ENCODE measurements around the gene TIE1.
"Not testable (repeated sequence)": the region's sequence is repeated elsewhere in the genome, so short reads cannot be mapped to it uniquely, and the experiment has no call there.

TIE1 gene

DNA sequence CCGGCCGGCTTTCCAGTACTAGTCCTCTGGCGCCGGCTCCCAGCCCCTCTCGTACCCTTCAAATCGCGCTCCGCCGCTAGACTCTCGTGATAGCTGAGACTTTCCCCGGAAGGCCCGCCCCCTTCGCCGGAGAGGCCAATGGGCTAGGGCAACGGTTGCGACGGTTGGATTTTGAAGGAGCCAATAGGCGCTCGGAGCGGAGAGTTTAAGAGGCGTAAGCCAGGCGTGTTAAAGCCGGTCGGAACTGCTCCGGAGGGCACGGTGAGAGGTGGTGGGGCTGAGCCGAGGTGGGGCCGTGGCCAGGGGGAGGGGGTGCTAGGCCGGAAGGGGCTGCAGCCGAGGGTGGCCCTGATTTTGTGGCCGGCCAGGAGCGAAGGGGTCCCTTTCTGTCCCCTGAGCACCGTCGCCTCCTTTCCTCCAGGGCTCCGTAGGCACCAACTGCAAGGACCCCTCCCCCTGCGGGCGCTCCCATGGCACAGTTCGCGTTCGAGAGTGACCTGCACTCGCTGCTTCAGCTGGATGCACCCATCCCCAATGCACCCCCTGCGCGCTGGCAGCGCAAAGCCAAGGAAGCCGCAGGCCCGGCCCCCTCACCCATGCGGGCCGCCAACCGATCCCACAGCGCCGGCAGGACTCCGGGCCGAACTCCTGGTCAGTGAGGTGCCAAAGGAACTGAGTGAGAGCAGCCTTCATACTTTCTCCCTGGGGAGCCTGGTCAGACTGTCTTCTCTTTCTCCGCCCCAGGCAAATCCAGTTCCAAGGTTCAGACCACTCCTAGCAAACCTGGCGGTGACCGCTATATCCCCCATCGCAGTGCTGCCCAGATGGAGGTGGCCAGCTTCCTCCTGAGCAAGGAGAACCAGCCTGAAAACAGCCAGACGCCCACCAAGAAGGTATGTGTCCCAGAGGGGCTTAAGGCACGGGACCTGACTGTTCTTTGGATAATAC, 58.2 kb downstream of the TIE1 start, which contains the start of gene CDC20:
Gene CDC20 (plus strand): TSS at position 236 of the 948 bp plus-strand sequence. CDS start 235 bp downstream, at position 471.
- DNase-seq = peak; percentile 55 to 98 (median 94)

DNA sequence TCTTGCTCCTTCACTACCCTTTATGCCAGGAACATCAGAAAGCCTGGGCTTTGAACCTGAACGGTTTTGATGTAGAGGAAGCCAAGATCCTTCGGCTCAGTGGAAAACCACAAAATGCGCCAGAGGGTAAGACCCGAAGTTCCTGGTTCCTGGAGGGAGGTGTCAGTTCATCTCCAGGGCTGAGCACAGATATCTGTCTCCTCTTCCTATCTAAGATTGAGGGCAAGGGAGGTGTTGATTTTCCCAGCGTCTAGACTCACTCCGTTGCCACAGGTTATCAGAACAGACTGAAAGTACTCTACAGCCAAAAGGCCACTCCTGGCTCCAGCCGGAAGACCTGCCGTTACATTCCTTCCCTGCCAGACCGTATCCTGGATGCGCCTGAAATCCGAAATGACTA, 58.9 kb downstream of the TIE1 start:
- no peak for DNase-seq

DNA sequence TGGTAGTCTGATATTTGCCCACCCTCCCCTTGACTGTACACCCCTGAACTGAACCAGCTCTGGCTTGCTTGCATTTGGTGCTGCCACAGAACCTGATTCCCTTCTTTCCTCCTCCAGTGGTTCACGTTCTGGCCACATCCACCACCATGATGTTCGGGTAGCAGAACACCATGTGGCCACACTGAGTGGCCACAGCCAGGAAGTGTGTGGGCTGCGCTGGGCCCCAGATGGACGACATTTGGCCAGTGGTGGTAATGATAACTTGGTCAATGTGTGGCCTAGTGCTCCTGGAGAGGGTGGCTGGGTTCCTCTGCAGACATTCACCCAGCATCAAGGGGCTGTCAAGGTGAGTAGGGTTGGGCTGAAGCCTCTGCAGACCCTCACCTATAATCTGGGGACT, 59.8 kb downstream of the TIE1 start:
- no peak for DNase-seq

DNA sequence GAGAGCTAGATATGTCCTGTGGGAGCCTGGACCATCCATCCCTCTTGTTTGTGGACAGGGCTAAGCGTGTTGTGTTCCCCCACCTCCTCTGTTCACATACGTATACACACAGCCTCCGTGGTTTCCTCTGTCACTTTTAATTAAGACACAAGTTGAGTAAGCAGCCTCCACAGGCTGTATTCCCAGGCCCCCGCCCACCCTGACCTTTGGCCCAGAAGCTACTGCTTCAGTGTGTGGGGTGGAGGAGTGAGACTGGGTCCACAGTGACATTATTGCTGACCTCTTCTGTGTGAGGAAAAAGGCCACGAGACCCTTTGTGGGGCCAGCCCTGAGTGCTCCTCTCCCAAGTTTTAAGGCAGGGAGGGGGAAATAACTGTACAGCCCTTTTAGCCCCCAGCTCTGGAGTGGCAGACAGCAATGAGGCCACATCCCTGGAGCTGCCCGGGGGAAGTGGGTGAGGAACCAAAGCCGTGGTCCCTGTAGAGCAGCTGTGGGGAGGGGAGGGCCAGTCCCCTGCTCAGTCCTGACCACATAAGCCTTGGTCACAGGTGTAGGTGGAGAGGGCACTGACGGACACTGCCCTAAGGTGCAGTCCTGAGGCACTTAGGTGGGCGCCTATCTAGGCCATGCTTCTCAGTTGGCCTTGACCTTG, 62.6 kb downstream of the TIE1 start:
- no peak for DNase-seq

DNA sequence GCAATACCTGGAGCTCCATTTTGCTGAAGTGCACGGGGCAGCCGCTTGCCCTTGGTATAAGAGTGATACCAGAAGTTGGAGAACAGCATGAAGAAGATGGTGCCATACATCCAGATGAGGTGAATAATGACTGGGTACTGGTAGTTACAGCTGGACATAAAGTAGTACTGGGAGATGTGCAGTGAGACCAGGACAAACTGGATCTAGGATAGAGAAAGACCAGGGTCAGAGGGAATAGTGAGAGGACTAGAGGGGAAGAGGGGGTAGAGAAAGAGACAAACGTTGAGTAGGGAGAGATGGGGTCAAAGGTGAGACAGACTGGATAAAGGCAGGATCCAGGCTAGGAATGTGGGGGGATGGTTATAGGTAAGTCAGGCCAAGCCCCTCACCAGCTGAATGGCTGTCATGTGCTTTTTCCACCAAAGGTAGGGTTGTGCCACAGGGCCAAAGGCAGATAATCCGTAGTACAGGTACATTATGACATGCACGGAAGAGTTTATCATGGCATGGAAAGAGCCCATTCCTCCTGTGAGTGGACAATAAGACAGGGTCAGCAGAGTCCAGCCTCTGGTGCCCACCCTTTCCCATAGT, 63.2 kb downstream of the TIE1 start:
- no peak for DNase-seq

DNA sequence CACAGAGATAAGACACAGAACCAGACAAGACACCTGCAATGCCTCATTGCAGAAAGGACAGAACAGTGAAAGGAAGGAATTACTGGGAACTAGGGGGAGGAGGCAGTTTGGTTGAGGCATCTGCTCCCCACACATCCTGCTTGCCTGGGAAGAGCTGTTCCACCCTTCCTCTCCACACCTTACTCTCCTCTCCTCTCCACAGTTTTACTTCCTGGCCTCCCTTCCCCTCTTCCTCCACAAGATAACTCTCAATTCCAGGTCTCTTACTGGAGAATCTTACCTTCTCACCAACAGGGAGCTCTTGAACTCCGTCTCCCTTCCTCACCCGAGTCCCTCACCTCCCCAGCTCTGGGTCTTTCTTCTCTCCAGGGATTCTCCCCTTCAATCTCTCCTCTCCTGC, 64.9 kb downstream of the TIE1 start:
- no peak for DNase-seq

DNA sequence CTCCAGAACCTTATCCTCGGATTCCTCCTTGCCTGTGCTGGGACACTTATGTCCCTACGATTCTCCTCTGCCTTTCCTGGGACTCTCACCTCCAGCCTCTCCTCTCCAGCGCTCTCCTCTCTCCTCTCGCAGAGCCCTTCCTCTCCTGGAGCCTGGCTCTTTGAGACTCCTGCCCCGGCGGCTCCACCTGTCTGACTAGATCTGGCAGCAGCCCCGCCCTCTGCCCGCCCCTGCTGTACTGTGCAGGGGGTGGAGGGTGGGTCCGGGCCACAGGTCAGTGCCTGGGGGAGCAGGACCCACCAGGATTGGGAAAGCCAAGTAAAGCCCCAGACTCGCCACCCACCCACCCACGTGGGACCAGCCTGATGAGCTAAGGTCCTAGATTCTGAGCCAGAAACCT, 65.4 kb downstream of the TIE1 start:
- DNase-seq = no peak

DNA sequence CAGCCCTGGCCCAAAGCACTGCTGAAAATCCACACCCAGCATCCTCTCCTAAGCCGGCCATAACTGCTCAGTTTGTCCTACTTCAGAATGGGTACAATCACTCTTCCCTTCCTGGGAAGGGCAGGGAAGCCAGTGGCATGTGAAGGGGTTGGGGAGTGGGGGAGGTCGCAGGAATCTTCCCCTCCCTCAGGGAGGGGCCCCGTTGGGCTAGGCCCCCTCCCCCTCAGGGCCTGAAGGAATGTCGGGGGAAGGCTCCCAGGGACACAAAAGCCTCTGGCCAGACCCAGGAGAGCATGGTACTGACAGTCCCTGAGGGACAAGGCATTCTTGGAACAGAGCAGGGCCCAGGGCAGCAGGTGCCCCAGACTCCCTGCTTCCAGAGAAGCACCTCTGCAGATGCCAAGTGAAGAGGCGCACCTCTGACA, 65.8 kb downstream of the TIE1 start:
- no peak for DNase-seq

DNA sequence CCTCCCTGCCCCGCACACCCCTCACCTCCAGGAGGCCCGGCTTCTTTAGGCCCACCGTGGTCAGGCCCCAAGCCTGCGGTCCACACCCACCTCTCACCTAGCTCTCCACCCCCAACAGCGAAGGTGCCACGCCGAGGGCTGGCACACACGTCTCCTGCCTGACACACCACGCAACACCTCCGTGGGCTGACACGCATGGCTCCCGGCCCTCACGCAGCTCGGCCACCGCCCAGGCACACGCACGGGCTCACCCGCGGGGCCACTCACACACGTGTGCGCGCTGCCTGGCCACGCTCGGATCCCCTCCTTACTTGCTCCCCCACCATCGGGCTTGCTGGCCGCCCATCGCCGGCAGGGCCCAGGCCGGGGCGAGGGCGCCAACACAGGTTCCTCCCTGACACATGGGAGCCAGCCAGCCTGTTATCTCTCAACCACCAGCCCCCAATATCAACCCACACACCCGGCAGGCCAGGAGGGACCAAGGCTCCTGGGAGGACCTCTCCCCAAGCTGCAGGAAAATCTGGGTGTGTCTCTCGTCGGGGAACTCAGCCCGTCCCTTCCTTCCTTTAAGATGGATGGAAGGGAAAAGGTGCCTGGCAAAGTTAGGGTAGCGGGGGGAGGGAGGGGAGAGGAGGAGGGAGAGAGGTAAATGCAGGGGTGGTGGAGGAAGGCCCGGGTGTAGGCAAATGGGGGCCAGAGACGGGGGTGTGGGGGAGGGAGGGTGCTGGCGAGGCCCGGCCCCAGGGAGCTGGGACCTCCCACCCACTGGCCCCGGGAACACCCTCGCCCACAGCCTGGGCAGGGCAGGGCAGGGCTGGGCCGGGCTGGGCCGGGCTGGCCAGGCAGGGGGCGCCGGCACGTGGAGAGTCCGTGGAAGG, 66.5 kb downstream of the TIE1 start:
- DNase-seq = peak in 2 of 58 donors; percentile 10 to 27

DNA sequence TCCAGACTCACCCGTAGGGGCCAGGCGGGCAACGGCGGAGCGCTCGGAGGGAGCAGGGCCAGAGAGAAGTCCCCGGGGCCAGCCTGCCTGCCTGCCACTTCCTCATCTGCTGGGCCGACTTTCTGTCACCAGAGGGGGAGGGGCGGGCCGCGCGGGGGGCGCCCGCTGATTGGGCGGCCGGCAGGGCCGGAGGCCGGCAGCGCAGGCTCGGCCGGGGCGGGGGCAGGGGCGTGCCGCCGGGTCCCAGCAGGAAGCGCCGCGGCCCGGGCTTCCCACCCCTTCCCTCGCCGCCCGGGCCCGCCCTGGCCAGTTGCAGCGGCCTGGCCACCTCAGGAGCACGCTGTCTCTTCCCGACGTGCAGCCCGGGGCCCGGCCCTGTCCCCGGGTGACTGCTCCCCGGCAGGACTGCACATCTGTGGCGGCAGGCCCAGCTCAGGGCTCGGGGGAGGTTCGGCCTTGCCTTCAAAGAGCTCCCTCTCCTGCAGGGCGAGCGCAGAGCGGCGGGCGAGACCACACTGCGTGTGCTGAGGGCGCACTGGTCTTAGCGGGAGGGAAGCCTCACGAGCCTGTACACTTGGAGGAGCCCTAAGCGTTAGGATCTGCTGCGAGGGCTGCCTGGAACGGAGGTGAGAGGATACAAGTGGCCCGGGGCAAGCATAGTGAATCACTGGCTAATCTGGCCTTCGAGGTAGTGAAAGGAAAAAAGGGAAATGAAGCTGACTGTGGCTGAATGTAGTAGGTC, 67.3 kb downstream of the TIE1 start, which contains the start of gene ELOVL1:
Gene ELOVL1 (minus strand): TSS at position 108 of the 742 bp plus-strand sequence. CDS start 2,402 bp downstream, outside the sequence.
- peak in 55 of 58 donors; percentile 44 to 92 (median 83) for DNase-seq

DNA sequence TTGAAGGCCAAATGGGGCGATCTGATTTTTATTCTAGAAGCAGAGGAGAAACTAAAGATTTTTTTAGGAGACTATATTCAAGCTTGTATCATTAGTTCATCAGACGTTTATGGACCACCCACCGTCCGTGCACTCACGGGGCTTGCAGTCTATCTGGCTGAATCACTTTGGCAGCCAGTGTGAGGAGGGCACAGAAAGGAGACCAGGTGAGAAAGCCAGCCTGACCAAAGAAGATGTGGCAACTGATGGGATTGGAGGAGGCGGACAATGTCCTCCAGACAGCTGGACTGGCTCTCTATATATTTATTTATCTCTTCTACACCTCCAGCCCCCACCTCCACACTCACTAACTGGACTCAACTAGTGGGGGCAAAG, 67.9 kb downstream of the TIE1 start:
- no peak for DNase-seq

DNA sequence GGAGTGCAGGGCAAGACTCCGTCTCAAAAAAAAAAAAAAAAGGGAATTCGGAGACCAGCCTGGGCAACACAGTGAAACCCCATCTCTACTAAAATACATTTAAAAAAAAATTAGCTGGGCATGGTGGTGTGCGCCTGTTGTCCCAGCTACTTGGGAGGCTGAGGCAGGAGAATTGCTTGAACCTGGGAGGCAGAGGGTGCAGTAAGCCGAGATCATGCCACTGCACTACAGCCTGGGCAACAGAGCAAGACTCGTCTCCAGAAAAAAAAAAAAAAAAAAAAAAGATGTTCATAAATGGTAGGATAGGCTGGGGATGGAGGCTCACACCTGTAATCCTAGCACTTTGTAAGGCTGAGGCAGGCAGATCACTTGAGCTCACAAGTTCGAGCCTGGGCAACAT, 69.0 kb downstream of the TIE1 start:
- not testable (repeated sequence) for DNase-seq

DNA sequence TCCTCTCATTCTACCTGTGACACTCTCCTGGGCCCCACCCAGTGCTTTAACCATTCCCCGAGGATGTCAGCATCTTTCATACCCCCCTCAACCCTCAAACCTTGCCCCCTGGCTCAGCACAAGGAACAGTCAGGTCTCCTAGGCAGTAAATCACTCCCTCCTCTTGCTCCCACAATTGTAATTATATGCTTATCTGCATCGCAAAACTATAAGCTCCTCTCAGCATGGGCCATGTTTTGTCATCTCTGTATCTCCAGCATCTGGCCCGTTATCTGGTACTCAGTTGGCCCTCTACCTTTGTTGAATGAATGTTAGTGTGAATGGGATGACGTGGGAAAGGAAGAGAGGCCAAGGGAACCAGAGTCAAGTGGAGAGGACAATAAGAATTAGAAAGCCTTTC, 69.8 kb downstream of the TIE1 start:
- no peak for DNase-seq

DNA sequence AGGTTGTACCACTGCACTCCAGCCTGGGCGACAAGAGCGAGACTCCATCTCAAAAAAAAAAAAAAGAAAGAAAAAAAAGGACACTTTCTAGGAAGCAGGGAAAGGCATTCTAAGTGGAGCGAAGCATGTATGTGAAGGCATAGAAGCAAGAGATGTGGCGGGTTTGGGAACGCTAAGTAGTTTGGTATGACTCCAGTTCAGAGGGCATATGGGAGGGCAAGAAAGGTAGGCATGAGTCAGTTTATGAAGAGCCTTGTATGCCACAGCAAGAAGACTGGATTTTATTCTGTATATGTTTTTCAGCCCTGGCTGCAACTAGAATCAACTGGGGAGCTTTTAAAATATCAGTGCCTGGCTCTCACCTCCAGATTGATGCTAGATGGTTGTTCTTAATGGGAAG, 71.4 kb downstream of the TIE1 start:
- no peak for DNase-seq

All from anterior cingulate cortex (tissue), 58 donors.